ENCODE measurements around the gene HORMAD2. TPM values are rescaled to one million over a fixed set of nuclear protein-coding genes. Genes with fewer than 3 reads are reported as not detected.
"Not testable (repeated sequence)": the region's sequence is repeated elsewhere in the genome, so short reads cannot be mapped to it uniquely, and the experiment has no call there.

The HORMAD2 gene
- total RNA-seq, 1 donor from 2014 or later = 0.98 TPM

DNA sequence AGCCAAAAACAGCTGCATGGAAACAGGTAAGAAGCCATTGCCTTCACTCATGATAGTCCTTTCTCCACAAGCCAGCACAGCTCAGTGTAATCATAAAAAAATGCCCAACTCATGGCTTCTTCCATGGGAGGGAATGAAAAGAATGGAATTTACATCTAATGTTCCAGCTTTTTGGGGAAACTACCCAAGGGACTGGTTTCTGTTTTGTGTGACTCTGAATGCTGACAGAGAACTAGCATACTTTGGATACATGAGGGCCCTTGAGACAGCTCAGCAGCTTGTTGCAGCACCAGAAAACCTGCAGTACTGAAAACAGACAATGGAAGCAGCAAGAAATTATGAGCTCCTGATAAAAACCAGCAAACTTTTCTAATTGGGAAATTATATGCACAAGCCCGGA is 24.2 kb upstream of the HORMAD2 start:
- intact Hi-C loops (cut with micrococcal nuclease) = no loop called here

DNA sequence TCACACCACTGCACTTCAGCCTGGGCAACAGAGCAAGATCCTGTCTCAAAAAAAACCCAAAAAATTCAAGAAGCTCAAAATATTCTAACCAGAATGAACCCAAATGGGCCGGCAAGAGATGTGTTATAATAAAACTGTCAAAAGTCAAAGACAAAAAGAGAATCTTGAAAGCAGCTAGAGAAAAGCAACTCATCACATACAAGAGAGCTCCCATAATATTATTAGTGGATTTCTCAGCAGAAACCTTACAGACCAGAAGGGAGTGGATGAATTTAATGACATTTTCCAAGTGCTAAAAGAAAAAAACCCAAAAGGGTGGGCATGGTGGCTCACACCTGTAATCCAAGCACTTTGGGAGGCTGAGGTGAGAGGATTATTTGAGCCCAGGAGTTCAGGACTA is 22.9 kb upstream of the HORMAD2 start:
- intact Hi-C loops (cut with micrococcal nuclease) = no loop called here

DNA sequence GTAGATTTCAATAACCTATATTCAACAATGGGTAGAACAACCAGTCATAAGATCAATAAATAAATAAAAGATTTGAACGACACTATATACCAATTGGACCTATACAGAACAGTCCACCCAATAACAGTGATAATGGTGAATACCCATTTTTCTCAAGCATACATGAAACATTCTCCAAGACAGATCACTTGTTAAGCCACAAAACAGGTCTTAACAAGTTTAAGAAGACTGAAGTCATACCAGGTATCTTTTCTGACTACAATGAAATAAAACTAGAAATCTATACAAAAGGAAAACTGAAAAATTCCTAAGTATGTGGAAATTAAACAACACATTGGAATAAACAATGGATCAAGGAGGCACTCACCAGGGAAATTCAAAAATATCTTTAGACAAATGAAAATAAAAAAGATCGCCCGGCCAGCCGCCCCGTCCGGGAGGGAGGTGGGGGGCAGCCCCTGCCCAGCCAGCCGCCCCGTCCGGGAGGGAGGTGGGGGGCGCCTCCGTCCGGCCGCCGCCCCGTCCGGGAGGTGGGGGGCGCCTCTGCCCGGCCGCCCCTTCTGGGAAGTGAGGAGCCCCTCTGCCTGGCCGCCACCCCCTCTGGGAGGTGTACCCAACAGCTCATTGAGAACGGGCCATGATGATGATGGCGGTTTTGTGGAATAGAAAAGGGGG is 20.8 kb upstream of the HORMAD2 start:
- intact Hi-C loops (cut with micrococcal nuclease) = not testable (repeated sequence)

DNA sequence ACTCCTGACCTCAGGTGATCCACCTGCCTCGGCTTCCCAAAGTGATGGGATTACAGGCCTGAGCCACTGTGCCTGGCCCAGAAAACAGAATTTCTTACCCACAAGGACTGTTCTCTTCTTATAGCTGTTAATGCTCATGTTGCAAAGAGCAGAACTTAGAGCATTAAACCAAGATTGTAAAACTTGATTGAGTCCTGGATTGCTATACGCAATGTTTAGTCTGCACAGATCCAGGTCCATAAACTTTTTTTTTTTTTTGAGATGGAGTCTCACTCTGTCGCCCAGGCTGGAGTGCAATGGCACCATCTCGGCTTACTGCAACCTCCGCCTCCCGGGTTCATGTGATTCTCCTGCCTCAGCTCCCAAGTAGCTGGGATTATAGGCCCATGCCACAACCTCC is 19.2 kb upstream of the HORMAD2 start:
- intact Hi-C loops (cut with micrococcal nuclease) = not testable (repeated sequence)

DNA sequence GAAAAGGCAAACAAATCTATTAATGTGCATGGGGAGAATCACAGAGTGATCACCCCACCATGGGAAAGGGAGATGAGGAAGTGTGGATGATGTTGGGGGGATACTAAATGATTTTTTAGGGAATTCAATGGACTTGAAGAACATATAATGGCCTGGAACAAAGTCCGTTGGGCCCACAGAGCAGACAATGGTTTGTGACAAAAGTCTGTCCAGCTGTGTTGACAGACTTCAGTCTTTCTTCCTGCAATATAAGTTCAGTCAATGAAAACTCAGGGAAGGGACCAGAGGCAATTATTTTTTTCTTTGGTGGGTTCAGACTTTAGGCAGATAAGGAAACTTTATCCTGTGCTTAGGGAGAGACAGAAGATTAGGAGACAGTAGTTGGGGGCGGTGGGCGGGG is 18.0 kb upstream of the HORMAD2 start:
- intact Hi-C loops (cut with micrococcal nuclease) = no loop called here

DNA sequence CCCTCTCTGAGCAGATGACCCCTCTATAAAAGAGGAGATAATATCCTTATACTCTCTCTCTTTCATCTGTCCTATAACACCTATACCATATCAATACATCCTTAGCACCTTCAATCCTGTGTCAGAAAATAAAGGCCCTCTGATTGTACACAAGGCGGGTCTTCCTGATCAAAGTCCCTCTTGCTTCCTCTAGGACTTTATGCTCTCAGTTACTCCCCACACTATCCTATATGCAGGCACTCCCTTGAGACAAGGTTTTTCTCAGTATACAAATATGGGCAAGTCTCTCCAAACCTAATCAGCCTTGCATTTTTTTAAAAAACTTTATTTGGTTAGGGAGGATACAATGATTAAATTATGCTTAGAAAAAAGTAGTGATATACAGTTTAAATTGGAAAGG is 17.3 kb upstream of the HORMAD2 start:
- intact Hi-C loops (cut with micrococcal nuclease) = no loop called here

DNA sequence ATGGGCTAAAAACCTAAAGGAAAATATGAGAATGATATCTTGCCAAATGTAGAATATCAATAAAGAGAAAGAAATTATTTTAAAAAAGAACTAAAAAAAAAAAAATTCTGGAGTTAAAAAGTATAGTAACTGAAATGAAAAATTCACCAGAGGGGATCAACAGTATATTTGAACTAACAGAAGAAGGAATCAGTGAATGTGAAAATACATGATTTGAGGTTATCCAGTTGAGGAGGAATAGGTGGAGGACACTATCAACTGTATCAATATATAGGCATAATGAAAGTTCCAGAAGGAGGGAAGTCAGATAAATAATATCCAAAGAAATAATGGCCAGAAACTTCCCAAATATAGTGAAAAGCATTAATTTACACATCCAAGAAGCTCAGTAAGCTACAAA is 16.1 kb upstream of the HORMAD2 start:
- intact Hi-C loops (cut with micrococcal nuclease) = no loop called here

DNA sequence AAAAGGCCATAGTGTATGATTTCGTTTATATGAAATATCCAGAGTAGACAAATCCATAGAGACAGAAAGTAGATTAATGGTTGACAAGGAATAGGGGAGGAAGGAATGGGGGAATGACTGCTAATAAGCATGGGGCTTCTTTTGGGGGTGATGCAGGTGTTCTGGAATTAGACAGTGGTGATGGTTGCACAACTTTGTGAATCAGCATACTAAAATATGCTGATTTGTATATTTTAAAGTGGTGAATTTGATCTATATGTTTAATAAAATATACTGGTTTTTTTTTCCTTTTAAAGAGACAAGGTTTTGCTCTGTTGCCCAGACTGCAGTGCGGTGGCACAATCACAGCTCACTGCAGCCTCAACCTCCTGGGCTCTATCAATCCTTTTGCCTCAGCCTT is 6.5 kb upstream of the HORMAD2 start:
- intact Hi-C loops (cut with micrococcal nuclease) = no loop called here

DNA sequence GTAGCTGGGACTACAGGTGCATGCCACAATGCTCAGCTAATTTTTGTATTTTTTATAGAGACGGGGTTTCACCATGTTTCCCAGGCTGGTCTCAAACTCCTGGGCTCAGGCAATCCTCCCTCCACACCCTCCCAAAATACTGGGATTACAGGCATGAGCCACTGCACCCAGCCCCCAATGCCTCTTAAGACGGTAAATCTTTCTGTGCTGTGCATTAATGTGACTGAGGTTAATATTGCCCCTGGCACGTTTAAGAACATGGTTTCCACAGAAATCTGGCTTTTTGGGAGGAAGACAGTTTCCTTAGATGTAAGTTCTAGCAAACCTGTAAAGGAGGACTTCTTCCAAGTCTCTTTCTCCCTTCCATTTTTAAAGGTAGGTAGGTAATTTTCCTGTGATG is 6.1 kb upstream of the HORMAD2 start:
- intact Hi-C loops (cut with micrococcal nuclease) = no loop called here

DNA sequence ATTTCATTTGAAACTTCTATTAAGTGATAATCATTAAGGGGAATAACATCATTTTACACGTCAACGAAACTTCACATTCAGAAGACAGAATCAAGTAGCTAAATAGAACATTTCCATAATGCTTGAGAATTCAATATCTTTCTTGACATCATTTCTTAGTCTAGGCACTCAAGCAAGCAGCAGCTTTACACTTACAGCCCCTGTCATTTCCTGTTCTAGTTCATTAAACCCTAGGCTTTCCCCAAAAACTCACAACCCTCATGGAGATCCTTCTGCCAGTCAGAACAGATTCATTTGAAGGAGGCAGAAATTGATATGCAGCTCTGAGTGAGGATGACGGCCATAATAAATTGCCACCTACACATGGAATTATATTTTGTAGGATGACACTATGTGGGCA is 5.3 kb upstream of the HORMAD2 start:
- intact Hi-C loops (cut with micrococcal nuclease) = no loop called here

DNA sequence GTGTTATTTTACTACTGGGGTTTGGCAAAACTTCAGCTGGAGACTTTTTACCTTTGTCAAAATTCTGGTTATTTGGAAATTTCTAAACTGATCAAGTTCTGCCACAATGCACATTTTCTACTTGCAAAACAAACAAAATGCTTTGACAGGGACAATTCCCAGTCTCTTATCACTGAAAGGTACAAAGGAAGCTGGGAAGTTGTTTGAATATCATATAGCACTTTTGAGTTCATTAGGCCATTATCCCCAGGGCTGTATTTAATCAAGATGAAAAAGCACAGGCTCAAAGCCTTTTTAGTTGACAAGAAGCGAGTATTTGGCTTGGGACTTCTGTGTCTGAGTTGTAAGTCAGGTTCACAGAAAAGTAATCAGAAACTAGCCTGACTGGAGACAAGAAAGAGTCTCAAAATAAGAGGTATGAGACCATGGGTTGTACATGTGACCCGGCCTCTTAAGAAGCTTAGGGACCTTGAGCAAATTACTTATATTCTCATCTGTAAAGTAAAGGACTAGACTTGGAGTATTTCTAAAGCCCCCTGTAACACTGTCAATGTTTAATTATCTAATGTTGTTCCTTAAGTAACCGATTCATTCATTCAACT is 2.9 kb upstream of the HORMAD2 start:
- intact Hi-C loops (cut with micrococcal nuclease) = no loop called here

DNA sequence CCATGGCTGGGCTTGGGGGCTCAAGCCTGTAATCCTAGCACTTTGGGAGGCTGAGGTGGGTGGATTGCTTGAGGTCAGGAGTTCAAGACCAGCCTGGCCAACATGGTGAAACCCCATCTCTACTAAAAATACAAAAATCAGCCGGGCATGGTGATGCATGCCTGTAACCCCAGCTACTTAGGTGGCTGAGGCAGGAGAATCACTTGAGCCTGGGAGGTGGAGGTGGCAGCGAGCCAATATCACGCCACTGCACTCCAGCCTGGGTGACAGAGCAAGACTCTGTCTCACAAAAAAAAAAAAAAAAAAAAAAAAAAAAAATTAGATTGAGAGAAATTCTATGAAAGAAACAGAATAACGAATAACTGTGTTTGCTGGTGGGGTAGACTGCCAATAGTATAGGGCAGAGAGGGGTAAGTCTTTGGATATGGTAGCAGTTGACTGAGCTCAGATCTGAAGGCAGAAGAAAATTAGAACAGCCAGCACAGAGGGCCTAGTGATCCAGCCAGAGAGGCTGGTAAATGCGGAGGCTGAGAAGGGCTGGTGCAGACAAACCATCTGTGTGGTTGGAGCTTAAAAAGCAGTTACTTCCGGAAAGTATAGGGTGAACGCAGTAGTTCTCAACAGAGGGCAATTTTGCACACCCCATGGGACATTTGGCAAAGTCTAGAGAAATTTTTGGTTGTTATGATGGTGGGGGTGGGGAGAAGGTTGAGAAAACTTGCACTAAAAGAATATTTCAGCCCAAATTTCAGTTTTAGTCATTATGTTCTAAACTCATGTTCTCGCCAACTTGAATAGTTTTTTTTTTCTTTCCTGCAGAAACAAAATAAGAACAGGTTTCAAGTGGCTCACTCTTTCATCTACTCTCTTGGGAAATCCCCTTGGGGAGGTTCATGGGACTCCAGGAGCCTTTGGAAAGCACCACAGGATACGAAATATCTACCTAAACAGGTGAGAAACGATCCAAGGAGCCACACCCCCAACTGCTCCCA is 1.6 kb upstream of the HORMAD2 start:
- intact Hi-C loops (cut with micrococcal nuclease) = no loop called here

DNA sequence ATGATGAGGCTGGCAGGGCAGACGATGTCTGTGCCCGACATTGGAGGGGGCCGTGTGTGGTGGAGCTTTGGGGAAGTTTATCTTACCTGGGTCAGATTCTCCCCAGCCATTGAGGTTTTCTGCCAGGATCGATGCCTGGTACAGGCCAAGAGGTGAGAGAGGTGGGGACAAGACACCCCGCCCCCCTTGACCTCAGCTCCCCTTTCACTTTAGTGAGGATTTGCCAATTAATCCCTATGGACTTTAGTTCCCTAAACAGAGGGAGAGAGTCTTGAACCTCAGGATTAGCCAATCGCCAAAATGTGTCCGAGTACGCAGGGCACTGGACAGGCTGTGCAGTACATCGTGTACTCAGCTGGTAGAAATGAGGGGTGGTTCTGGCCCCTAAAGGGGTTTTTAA is 541 bp downstream of the HORMAD2 start:
- intact Hi-C loops (cut with micrococcal nuclease) = loop anchor here (10.0 kb wide), 1 partner anchor 686 kb away; no protein-coding TSS in a partner anchor

DNA sequence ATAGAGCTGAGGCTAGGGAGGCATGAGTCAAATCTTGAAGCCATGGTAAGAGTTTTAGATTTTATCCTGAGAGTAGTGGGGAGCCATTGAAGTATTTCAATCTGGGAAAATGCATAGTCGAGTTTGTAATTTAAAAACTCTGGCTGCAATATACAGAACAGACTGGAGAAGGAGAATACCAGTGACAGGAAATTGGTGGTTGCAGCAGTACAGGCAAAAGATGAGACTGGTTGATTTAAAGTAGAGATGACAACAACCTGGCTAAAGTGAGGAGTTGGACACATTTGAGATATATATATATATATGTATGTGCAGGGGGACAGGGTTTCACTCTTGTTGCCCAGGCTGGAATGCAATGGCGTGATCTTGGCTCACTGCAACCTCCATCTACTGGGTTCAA is 6.2 kb downstream of the HORMAD2 start:
- intact Hi-C loops (cut with micrococcal nuclease) = loop anchor here (5.0 to 10.0 kb wide), 4 partner anchors 79 to 692 kb away; partner anchors contain the start of genes UQCR10 and ZMAT5

DNA sequence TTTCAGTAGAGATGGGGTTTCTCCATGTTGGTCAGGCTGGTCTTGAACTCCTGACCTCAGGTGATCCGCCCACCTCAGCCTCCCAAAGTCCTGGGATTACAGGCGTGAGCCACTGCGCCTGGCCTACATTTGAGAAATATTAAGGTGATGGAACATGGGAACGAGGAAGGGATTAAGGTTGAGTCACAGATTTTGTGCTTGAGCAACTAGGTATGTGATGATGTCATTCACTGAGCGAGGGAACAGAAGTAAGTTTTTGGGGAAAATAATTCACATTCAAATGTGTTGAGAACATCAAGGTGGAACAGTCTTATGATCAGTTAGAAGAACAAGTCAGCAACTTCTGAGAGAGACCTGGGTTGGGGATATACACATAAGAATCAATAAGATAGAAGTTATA is 6.8 kb downstream of the HORMAD2 start:
- intact Hi-C loops (cut with micrococcal nuclease) = loop anchor here (5.0 to 10.0 kb wide), 4 partner anchors 80 to 692 kb away; partner anchors contain the start of genes UQCR10 and ZMAT5

DNA sequence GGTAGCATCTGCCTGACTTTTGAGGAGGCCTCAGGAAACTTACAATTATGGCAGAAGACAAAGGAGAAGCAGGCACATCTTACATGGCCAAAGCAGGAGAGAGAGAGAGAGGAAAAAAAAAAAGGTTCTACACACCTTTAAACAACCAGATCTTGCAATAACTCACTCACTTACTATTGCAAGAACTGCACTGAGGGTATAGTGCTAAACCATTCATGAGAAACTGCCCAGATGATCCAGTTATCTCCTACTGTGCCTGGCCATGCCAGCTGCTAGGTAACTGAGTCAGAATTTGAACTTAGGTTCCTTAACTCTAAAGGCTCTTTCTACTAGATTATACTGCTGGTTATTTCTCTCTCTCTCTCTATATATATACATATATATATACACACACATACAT is 7.3 kb downstream of the HORMAD2 start:
- intact Hi-C loops (cut with micrococcal nuclease) = loop anchor here (5.0 to 10.0 kb wide), 4 partner anchors 80 to 693 kb away; partner anchors contain the start of genes UQCR10 and ZMAT5

DNA sequence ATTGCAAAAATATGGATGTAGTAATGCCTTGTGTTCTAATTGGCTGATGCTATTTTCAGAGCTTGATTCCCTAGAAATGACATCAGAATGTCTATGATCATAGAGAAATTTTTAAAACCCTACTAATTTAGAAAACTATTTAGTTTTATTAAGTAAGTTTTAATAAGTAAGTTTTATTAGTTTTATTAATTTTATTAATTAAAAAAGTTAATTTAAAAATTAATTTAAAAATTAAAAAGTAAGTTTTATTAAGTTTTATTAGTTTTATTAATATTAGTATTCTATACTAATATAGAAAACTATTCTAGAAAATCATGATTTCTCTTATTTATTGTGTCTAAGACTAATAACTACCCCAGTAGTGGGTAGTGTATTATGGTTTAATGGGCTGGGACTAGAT is 8.2 kb downstream of the HORMAD2 start:
- intact Hi-C loops (cut with micrococcal nuclease) = loop anchor here (5.0 to 10.0 kb wide), 4 partner anchors 81 to 694 kb away; partner anchors contain the start of genes UQCR10 and ZMAT5

DNA sequence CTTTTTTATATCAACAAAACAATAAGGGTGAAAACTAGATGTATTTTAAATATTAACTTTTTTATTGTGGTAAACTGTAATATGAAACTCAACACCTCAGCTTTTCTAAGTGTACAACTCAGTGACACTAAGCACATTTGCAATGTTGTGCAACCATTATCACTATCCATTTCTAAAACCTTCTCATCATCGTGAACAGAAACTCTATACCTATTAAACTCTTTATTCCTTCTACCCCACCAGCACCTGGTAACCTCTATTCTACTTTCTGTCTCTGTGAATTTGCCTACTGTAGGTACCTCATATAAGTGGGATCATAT is 9.4 kb downstream of the HORMAD2 start:
- intact Hi-C loops (cut with micrococcal nuclease) = loop anchor here (1.0 to 10.0 kb wide), 5 partner anchors 82 to 695 kb away; partner anchors contain the start of genes UQCR10 and ZMAT5

DNA sequence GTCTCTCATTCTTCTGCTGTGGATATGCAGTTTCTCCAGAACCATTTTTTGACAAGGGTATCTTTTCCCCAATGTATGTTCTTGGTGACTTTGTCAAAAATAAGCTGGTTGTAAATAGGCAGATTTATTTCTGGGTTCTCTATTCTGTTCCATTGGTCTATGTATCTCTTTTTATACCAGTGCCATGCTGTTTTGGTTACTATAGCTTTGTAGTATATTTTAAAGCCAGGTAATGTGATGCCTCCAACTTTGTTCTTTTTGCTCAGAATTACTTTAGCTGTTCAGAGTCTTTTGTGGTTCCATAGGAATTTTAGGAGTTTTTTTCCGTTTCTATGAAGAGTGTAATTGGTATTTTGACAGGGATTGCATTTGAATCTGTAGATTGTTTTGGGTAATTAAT is 12.4 kb downstream of the HORMAD2 start:
- intact Hi-C loops (cut with micrococcal nuclease) = no loop called here

DNA sequence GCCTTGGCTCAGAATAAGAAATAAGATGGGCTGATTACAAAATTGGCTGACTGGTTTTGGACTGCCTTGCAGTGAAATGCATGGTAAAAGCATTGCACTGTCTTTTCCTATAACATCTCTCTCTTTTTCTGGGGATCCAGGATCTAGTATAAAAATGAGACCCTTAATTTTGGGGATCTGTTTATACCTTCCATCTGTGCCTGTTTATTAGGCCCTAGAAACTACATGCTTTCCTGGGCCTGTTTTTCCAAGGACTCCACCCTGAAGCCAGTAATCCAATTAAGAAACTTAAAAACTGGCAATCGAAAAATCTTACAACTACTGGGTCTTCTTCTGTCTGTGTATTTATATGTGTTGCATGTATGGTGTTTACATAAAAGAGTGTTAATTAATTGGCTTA is 14.5 kb downstream of the HORMAD2 start:
- intact Hi-C loops (cut with micrococcal nuclease) = no loop called here

DNA sequence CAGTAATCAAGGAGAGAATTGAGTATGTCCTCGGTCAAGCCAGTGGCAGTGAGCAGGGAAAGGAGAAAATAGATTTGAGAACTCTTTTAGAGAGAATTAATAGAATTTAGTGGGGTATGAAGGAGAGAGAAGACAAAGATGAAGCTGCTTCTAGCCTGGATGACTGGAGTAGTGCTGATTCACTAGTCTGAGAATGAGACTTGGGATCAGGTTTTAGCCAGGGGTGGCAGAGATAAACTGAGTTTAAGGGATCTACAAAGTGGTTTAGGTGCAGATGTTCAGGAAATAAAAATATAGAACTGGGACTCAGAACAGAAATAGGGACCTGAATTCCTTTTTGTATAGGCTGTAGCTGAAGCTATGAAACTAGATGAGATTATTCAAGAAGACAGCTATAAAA is 17.6 kb downstream of the HORMAD2 start:
- intact Hi-C loops (cut with micrococcal nuclease) = no loop called here

DNA sequence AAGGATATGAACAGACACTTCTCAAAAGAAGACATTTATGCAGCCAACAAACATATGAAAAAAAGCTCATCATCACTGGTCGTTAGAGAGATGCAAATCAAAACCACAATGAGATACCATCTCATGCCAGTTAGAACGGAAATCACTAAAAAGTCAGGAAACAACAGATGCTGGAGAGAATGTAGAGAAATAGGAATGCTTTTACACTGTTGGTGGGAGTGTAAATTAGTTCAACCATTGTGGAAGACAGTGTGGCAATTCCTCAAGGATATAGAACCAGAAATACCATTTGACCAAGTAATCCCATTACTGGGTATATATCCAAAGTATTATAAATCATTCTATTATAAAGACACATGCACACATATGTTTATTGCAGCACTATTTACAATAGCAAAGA is 20.5 kb downstream of the HORMAD2 start:
- intact Hi-C loops (cut with micrococcal nuclease) = loop anchor here (5.0 kb wide), 1 partner anchor 167 kb away; the partner anchor contains the start of gene OSM
